Measurements from ENCODE around the gene ZNF678. TPM values are rescaled to one million over a fixed set of nuclear protein-coding genes. Genes with fewer than 3 reads are reported as not detected.

ZNF678 gene
- 10.7 and 21.7 TPM in 2 replicates for total RNA-seq (ENCODE audit: low replicate concordance)
- long read RNA-seq, full-length matches to known transcripts = 2 of 12 reads
- long read RNA-seq, partial matches to known transcripts = 0 of 12 reads
- long read RNA-seq, other reads (novel, unspliced or antisense) = 10 of 12 reads

DNA sequence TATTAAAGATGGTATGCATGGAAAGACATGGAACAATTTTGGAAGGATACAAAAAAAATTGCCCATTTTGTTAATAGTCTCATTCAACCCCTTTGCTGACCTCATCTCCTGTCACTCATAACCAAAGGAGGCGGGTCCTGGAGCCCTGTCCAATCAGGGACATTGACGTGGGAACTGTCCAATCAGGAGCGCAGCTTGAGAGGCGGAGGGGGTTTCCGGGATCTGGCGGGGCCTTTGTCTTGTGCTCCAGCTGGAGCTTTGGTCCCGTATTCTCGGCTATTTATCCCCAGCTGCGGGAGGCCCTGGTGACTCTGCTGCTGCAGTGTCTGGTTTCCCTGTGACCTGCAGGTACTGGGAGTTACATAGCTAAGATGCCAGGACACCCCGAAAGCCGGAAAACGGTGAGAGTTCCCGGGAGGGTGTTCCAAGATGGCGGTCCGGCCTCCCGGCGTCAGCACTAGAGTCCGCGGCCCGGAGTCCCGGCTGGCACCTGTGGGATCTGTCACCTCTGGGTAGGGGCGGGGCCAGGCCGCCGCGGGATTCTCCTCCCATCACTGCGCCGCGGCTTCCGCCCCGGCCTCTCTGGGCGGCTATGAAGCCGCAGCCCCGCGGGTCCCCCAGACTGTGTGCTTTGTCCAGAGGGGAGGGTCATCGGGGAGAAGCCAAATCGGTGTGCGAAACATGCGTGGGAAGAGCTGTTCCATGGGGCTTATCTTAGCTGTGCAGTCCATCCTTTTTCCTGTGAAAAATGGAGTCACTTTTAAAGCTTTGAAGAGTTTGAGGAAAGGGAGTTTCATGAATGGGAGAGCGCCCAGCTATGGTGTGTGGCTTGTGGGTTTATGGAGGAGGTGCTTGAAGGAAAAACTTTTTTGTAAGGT lies at the start of gene ZNF678:
Gene ZNF678 (plus strand): TSS at position 233 of the 878 bp plus-strand sequence. CDS start 87,436 bp downstream, outside the sequence.
- Mint-ChIP-seq H3K36me3 (peaks cover 20% of the 10 kb centered on the region), H3K27ac (peak within 1 kb of the TSS; percentile 96), H3K4me3 (peak within 1 kb of the TSS; percentile 94), H3K27me3 (no peaks in the 10 kb centered on the region), H3K9me3 (no peaks in the 10 kb centered on the region), H3K4me1 (ENCODE audit: unreplicated experiment) (peaks cover 22% of the 10 kb centered on the region)
- TF ChIP-seq, protein P1, sequence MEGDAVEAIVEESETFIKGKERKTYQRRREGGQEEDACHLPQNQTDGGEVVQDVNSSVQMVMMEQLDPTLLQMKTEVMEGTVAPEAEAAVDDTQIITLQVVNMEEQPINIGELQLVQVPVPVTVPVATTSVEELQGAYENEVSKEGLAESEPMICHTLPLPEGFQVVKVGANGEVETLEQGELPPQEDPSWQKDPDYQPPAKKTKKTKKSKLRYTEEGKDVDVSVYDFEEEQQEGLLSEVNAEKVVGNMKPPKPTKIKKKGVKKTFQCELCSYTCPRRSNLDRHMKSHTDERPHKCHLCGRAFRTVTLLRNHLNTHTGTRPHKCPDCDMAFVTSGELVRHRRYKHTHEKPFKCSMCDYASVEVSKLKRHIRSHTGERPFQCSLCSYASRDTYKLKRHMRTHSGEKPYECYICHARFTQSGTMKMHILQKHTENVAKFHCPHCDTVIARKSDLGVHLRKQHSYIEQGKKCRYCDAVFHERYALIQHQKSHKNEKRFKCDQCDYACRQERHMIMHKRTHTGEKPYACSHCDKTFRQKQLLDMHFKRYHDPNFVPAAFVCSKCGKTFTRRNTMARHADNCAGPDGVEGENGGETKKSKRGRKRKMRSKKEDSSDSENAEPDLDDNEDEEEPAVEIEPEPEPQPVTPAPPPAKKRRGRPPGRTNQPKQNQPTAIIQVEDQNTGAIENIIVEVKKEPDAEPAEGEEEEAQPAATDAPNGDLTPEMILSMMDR (conservative IDR thresholded peaks at IDR 0.05) = no peak
- DNase-seq (ENCODE audit: extremely low spot score, unreplicated experiment) = peak; percentile 91

DNA sequence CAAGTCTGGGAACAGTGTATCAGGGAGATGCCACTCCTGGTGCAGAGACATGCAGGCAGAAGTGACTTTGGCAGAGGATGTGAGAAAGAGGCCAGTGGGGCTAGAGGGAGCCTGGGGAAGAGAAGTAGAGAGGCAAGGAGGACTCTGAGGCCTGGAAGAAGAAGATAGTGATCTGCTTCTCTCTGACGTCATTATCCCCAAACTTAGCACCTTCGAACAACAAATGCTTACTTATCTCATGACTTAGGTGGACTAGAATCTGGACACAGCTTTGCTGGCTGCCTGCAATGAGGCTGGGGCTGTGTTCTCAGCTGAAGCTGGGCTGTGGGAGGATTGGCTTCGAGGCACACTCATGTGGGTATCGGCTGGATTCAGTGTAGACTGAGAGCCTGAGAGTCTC lies 44.5 kb upstream of the ZNF678 start:
- H3K27me3 Mint-ChIP-seq = no peaks in the 10 kb centered on the region
- H3K9me3 Mint-ChIP-seq = no peaks in the 10 kb centered on the region
- no peaks in the 10 kb centered on the region for H3K36me3 Mint-ChIP-seq
- no peak for DNase-seq (ENCODE audit: extremely low spot score, unreplicated experiment)
- H3K27ac Mint-ChIP-seq = no peak overlapping the region
- TF ChIP-seq, protein P1 (conservative IDR thresholded peaks at IDR 0.05) = no peak
- H3K4me1 Mint-ChIP-seq (ENCODE audit: unreplicated experiment) = no peaks in the 10 kb centered on the region
- H3K4me3 Mint-ChIP-seq = no peak overlapping the region

DNA sequence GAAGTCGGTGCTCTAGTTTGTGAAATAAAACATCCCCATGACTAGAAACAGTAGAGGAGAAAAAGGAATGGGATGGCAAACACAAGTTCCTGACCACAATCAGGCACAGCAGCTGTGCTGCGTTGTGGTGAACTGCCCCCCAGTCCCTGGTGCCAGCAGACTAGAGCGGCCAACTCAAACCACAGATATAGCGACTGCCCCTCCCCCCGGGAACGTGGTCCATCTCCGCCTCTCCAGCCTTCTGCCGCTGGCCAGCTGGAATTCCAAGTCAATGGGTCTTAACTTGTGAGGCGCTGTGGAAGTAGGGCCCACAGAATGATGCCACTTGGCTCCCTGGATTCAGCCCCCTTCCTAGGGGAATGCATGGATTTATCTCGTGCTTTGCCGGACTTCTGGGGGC lies 41.6 kb upstream of the ZNF678 start:
- TF ChIP-seq, protein P1 (conservative IDR thresholded peaks at IDR 0.05) = no peak
- H3K4me3 Mint-ChIP-seq = no peak overlapping the region
- no peaks in the 10 kb centered on the region for H3K4me1 Mint-ChIP-seq (ENCODE audit: unreplicated experiment)
- no peaks in the 10 kb centered on the region for H3K36me3 Mint-ChIP-seq
- H3K27me3 Mint-ChIP-seq = no peaks in the 10 kb centered on the region
- DNase-seq (ENCODE audit: extremely low spot score, unreplicated experiment) = no peak
- no peak overlapping the region for H3K27ac Mint-ChIP-seq
- peaks cover 9% of the 10 kb centered on the region for H3K9me3 Mint-ChIP-seq

DNA sequence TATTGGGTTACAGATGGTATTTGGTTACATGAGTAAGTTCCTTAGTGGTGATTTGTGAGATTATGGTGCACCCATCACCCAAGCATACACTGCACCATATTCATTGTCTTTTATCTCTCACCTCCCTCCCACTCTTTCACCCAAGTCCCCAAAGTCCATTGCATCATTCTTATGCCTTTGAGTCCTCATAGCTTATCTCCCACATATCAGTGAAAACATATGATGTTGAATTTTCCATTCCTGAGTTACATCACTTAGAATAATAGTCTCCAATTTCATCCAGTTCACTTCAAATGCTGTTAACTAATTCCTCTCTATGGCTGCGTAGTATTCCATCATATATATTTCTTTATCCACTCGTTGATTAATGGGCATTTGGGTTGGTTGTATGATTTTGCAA lies 36.8 kb upstream of the ZNF678 start:
- Mint-ChIP-seq H3K4me3 (no peak overlapping the region), H3K27ac (no peak overlapping the region), H3K9me3 (peaks cover 30% of the 10 kb centered on the region), H3K4me1 (ENCODE audit: unreplicated experiment) (no peaks in the 10 kb centered on the region), H3K36me3 (peaks cover 7% of the 10 kb centered on the region), H3K27me3 (no peaks in the 10 kb centered on the region)
- DNase-seq (ENCODE audit: extremely low spot score, unreplicated experiment) = no peak
- TF ChIP-seq, protein P1 (conservative IDR thresholded peaks at IDR 0.05) = no peak

- Mint-ChIP-seq H3K4me1 (ENCODE audit: unreplicated experiment) (no peaks in the 10 kb centered on the region), H3K27ac (no peak overlapping the region), H3K27me3 (no peaks in the 10 kb centered on the region), H3K9me3 (peaks cover 28% of the 10 kb centered on the region), H3K36me3 (peaks cover 8% of the 10 kb centered on the region), H3K4me3 (no peak overlapping the region)
- TF ChIP-seq, protein P1 (conservative IDR thresholded peaks at IDR 0.05) = no peak
- no peak for DNase-seq (ENCODE audit: extremely low spot score, unreplicated experiment)
Observed at GRCh38 chr1:227532019-227532619, 31.2 kb upstream of the ZNF678 start.
